CD14-positive monocyte (primary cell): ENCODE data around the gene FAM222B. TPM values are rescaled to one million over a fixed set of nuclear protein-coding genes. Genes with fewer than 3 reads are reported as not detected.

Experiments used
- DNase-seq, 3 donors: peaks; one replicate each; pipeline ENCODE4 v3.0.0-alpha.2; 2011 to 2022
- H2AFZ ChIP-seq: 2 replicates; pipeline ENCODE4 v1.6.0; 2012; ENCODE audit warnings: mild to moderate bottlenecking, low read depth, low read length, inconsistent platforms; ENCODE audit not compliant: insufficient read depth, poor library complexity, severe bottlenecking
- H3K27ac ChIP-seq, 2 donors: 1 replicate in 1 of 2; 2 replicates in 1 of 2; pipeline ENCODE4 v1.5.1; 2012 to 2013; ENCODE audit warnings: low read length in 2 of 2, control low read depth in 1 of 2, inconsistent platforms in 1 of 2, low read depth in 1 of 2, mild to moderate bottlenecking in 1 of 2
- H3K27me3 ChIP-seq, 2 donors: one replicate each; pipeline versions ENCODE4 v1.6.0 to v1.6.1; 2011 to 2013; ENCODE audit warnings: low read length in 2 of 2; ENCODE audit not compliant: control insufficient read depth in 2 of 2, insufficient read depth in 2 of 2
- H3K36me3 ChIP-seq, 2 donors: replicated peaks in 1 of 2; 1 replicate in 1 of 2; 2 replicates in 1 of 2; pipeline versions ENCODE4 v1.5.1 to v1.6.1; 2012 to 2013; ENCODE audit warnings: low read length in 2 of 2, control low read depth in 1 of 2, inconsistent platforms in 1 of 2, mild to moderate bottlenecking in 1 of 2; ENCODE audit not compliant: insufficient read depth in 2 of 2, control insufficient read depth in 1 of 2
- H3K4me1 ChIP-seq, 2 donors: 1 replicate in 1 of 2; 2 replicates in 1 of 2; pipeline versions ENCODE4 v1.5.1 to v1.6.1; 2012 to 2013; ENCODE audit warnings: low read length in 2 of 2, control low read depth in 1 of 2, inconsistent platforms in 1 of 2, mild to moderate bottlenecking in 1 of 2, moderate library complexity in 1 of 2; ENCODE audit not compliant: insufficient read depth in 2 of 2, control insufficient read depth in 1 of 2
- H3K4me2 ChIP-seq: replicated peaks from 2 replicates; pipeline ENCODE3; 2012; ENCODE audit warnings: low read length, moderate library complexity, mild to moderate bottlenecking; ENCODE audit not compliant: poor library complexity, severe bottlenecking; ENCODE audit errors: extremely low read depth
- H3K4me3 ChIP-seq, 3 experiments: fragments of 200-600 bp in 1 of 3; sonication (generic) in 1 of 3; replicated peaks in 1 of 3; 1 replicate in 2 of 3; 2 replicates in 1 of 3; pipeline ENCODE4 v1.5.1; 2011 to 2013; ENCODE audit warnings: low read length in 3 of 3, mild to moderate bottlenecking in 3 of 3, control low read depth in 2 of 3, low read depth in 2 of 3, inconsistent platforms in 1 of 3, moderate library complexity in 1 of 3
- H3K79me2 ChIP-seq: 2 replicates; pipeline ENCODE4 v1.6.0; 2012; ENCODE audit warnings: mild to moderate bottlenecking, control low read depth, inconsistent platforms, low read length, moderate library complexity; ENCODE audit not compliant: insufficient read depth
- H3K9ac ChIP-seq: 2 replicates; pipeline ENCODE4 v1.6.0; 2017; ENCODE audit warnings: low read length, mild to moderate bottlenecking; ENCODE audit not compliant: insufficient read depth, poor library complexity, severe bottlenecking
- H3K9me3 ChIP-seq, 2 donors: replicated peaks in 1 of 2; 1 replicate in 1 of 2; 2 replicates in 1 of 2; pipeline versions ENCODE4 v1.5.1 to v1.6.1; 2012 to 2013; ENCODE audit warnings: low read length in 2 of 2, control low read depth in 1 of 2; ENCODE audit not compliant: control insufficient read depth in 1 of 2, insufficient read depth in 1 of 2
- H4K20me1 ChIP-seq: 2 replicates; pipeline ENCODE4 v1.6.0; 2012; ENCODE audit warnings: mild to moderate bottlenecking, low read length, control low read depth, moderate library complexity; ENCODE audit not compliant: insufficient read depth
- H3K27ac Mint-ChIP-seq, 7 donors: one replicate each; pipeline ENCODE4 v1.8.0; 2020; ENCODE audit warnings: mild to moderate bottlenecking in 7 of 7, mixed read lengths in 7 of 7, moderate library complexity in 6 of 7, inconsistent platforms in 2 of 7
- H3K27me3 Mint-ChIP-seq, 3 donors: one replicate each; pipeline ENCODE4 v1.8.0; 2021 to 2022; ENCODE audit warnings: low read depth in 3 of 3, mild to moderate bottlenecking in 3 of 3, mixed read lengths in 3 of 3, moderate library complexity in 3 of 3, inconsistent platforms in 1 of 3
- H3K36me3 Mint-ChIP-seq, 2 donors: one replicate each; pipeline ENCODE4 v1.8.0; 2020; ENCODE audit warnings: mixed read lengths in 2 of 2, inconsistent platforms in 1 of 2, mild to moderate bottlenecking in 1 of 2
- H3K4me1 Mint-ChIP-seq: one replicate; pipeline ENCODE4 v1.8.0; 2020; ENCODE audit warnings: mild to moderate bottlenecking, mixed read lengths
- H3K4me3 Mint-ChIP-seq, 2 donors: one replicate each; pipeline ENCODE4 v1.8.0; 2020; ENCODE audit warnings: mild to moderate bottlenecking in 2 of 2, mixed read lengths in 2 of 2, moderate library complexity in 1 of 2
- H3K9me3 Mint-ChIP-seq, 7 donors: one replicate each; pipeline ENCODE4 v1.8.0; 2020 to 2022; ENCODE audit warnings: mixed read lengths in 7 of 7, mild to moderate bottlenecking in 6 of 7, moderate library complexity in 6 of 7, inconsistent platforms in 2 of 7
- WGBS: methylation state at CpG from one replicate; pipeline ENCODE4 v1.1.5; 2013; ENCODE audit warnings: missing lambda C conversion rate; ENCODE audit not compliant: insufficient coverage; 5-methylcytosine and 5-hydroxymethylcytosine counted together
- intact Hi-C, 2 donors: fragments of 100-400 bp; cut with micrococcal nuclease; formaldehyde crosslinking; loops; one replicate each; pipeline versions ENCODE4 v1.15.0 to v1.15.1; 2023
- polyA plus RNA-seq, 3 donors: library from polyadenylated mRNA; depleted of rRNA in 1 of 3; unstranded in 2 of 3; stranded (reverse) in 1 of 3; fragments of 300-500 nt in 2 of 3; fragments of >200 nt in 1 of 3; fragmentation: Illumina TruSeq in 2 of 3; gene quantifications; 1 replicate in 2 of 3; 2 replicates in 1 of 3; pipeline ENCODE4 v1.2.3, GENCODE V29; 2012 to 2021
- TF ChIP-seq, protein P1 (sequence below): fragments of 200-600 bp; IDR thresholded peaks from one replicate; pipeline ENCODE4 v1.8.0; 2022; ENCODE audit warnings: antibody characterized with exemption, mild to moderate bottlenecking

The FAM222B gene
- polyA plus RNA-seq, 3 donors = 1.5 to 8.6 (median 1.9) TPM

DNA sequence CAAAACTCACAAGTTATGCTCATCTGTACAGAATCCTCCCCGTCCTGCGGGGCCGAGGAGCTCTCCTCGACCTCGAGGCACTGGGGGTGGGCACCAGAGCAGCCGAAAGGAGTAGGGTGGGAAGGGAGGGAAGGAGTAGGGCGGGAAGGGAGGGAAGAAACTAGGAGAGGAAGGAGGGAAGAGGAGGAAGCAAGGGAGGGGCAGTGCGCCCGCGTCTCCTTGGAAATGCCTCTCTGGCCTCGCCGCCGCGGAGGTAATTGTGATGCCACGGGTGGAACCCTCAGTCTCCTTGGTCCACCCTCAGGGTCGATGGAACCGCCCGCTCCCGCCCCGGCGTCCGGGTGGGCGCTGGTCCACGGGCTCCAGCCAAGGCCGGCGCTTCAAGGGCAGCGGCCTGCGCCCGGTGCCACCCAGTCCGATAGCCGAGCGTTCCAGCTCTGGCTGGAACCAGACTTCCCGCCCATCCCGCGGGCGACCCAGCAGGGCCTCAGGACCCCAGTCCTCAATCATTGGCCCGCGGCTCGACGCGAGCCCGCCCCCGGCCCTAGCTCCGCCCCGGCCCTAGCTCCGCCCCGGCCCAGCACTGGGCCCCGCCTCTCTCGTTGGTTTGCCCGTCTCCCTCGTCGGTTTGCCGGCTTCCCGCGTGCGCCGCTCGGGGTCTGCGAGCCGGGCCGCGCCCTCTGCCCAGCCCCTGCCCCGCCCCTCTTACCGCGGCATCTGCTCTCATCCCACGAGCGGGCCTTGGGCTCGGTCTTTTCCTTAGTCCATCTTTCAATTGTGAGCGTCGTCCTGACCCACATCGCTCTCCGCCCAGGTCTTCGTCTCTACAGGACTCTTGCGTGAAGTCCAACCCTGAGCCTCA is 131.5 kb downstream of the FAM222B start:
- TF ChIP-seq, protein P1, sequence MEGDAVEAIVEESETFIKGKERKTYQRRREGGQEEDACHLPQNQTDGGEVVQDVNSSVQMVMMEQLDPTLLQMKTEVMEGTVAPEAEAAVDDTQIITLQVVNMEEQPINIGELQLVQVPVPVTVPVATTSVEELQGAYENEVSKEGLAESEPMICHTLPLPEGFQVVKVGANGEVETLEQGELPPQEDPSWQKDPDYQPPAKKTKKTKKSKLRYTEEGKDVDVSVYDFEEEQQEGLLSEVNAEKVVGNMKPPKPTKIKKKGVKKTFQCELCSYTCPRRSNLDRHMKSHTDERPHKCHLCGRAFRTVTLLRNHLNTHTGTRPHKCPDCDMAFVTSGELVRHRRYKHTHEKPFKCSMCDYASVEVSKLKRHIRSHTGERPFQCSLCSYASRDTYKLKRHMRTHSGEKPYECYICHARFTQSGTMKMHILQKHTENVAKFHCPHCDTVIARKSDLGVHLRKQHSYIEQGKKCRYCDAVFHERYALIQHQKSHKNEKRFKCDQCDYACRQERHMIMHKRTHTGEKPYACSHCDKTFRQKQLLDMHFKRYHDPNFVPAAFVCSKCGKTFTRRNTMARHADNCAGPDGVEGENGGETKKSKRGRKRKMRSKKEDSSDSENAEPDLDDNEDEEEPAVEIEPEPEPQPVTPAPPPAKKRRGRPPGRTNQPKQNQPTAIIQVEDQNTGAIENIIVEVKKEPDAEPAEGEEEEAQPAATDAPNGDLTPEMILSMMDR = no peak
- Mint-ChIP-seq H3K27ac (peak overlapping the region; percentile 83 to 95 (median 92)), H3K4me1 (peaks cover 22% of the 10 kb centered on the region), H3K4me3 (peak overlapping the region; percentile 88 to 93), H3K9me3 (no peaks in the 10 kb centered on the region), H3K27me3 (peaks cover 0 to 4% (median 1%) of the 10 kb centered on the region in 3 donors), H3K36me3 (peaks cover 21 to 28% of the 10 kb centered on the region in 2 donors)
- Histone ChIP-seq H2AFZ (peak overlapping the region; percentile 90), H3K27me3 (no peaks in the 10 kb centered on the region), H3K79me2 (no peaks in the 10 kb centered on the region), H3K4me1 (peaks cover 15 to 18% of the 10 kb centered on the region in 2 donors), H3K27ac (peak overlapping the region; percentile 75 to 85), H3K9ac (peak overlapping the region; percentile 75), H3K9me3 (no peaks in the 10 kb centered on the region), H3K4me3 (peak overlapping the region; percentile 63 to 92 (median 80)), H3K4me2 (peak overlapping the region; percentile 98), H4K20me1 (no peaks in the 10 kb centered on the region), H3K36me3 (peaks cover 3 to 21% of the 10 kb centered on the region in 2 donors)
- peak; percentile 54 to 69 (median 64) for DNase-seq
- intact Hi-C loops = loop anchor here in 1 of 2 donors (10.0 kb wide), 1 partner anchor 66 kb away; the partner anchor contains the start of gene BLTP2
- WGBS = under 1% methylated on average over 72 of the region's 74 CpGs

DNA sequence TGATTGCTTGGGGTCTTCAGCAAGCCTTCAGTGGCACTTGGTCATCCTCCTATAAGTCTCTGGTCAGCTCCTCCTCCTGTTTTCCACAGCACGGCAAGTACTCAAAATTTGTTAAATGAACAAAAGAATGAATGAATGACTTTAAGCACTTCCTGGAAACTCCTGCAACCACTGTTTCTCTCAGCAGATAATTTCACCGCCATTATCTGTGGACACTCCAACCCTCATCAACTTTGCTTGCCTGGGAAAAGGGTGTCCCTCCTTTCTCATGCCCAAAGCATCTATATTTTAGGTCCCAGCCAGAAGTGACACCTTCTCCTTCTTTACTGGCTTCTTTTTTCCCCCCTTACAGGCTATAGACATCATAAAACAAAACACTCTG is 135.3 kb downstream of the FAM222B start:
- Histone ChIP-seq H3K4me2 (no peak overlapping the region), H4K20me1 (peaks cover 7% of the 10 kb centered on the region), H3K27ac (no peak overlapping the region), H3K4me1 (peaks cover 12 to 14% of the 10 kb centered on the region in 2 donors), H3K4me3 (no peak overlapping the region), H2AFZ (no peak overlapping the region), H3K27me3 (no peaks in the 10 kb centered on the region), H3K79me2 (no peaks in the 10 kb centered on the region), H3K36me3 (peaks cover 22 to 34% of the 10 kb centered on the region in 2 donors), H3K9me3 (no peaks in the 10 kb centered on the region), H3K9ac (no peak overlapping the region)
- Mint-ChIP-seq H3K27ac (peak overlapping the region in 3 of 7 donors; percentile 20 to 76 (median 60)), H3K4me3 (no peak overlapping the region), H3K27me3 (peaks cover 0 to 6% (median 1%) of the 10 kb centered on the region in 3 donors), H3K9me3 (no peaks in the 10 kb centered on the region), H3K4me1 (peaks cover 16% of the 10 kb centered on the region), H3K36me3 (peaks cover 32 to 36% of the 10 kb centered on the region in 2 donors)
- TF ChIP-seq, protein P1 = no peak
- DNase-seq = no peak
- 100% methylated on average over 1 of the region's 2 CpGs for WGBS
- intact Hi-C loops = no loop called here
